NCI-H526 (cell line): ENCODE data around the gene SFTPB.
"Not testable (repeated sequence)": the region's sequence is repeated elsewhere in the genome, so short reads cannot be mapped to it uniquely, and the experiment has no call there.

Experiments used
- DNase-seq, 2 experiments: peaks; one replicate each; lab custom pipeline; 2025; lab: John Stamatoyannopoulos, UW

SFTPB gene

DNA sequence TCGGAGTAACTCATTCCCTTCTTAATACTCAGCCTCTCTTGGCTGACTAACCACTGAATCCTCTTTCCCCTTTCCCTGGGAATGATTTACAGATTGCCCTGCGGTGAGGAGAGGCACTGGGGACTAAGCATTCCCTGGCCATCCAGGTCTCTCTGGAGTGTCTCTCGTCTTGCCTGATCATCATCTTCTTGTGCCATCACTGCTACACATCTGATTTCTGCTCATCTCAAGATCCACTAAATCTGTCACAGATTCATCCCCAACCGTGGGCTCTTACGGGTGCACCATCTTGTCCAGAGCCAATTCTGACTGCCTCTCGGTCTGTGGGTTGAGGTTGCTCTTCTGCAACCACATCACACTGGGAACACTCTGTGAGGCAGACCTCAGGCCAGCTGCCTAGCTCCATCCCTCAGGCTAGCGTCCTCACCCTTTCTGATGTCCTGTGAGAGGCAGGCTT lies 12.0 kb downstream of the SFTPB start:
- DNase-seq, result no peak

DNA sequence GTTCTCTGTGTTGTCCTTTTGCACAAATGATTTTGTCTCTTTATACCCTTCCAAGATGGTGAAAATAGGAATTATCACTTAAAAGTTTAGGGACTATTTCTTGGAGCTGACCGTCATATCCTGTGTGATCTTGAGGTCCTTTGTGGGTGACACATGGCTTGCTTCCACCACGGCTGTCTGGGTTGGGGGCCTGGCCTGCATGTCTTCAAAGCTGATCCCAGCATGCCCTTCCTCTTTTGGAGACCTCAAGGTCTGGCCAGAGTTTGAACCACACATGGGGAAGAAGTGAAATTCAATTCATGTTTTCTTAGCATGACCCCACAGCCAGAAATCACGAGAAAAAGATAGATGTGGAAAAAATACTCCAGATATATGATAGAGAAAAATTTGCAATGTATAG lies 14.0 kb downstream of the SFTPB start:
- DNase-seq, result no peak

DNA sequence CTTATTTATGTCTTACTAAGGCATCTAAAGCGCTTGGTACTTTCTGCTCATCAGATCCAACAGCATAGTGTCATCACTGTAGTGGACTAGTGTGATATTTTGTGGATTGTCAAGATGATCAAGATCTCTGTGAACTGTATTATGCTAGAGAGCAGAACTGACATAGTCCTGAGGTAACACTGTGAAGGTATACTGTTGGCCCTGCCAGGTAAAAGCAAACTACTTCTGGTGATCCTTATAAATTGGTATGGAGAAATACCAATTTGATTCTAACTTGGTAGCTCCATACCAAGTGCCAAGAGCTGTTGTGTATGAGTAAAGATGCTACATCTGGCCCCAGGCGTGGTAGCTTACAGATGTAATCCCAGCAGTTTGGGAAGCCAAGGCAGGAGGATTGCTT lies 15.9 kb downstream of the SFTPB start:
- DNase-seq, result no peak

DNA sequence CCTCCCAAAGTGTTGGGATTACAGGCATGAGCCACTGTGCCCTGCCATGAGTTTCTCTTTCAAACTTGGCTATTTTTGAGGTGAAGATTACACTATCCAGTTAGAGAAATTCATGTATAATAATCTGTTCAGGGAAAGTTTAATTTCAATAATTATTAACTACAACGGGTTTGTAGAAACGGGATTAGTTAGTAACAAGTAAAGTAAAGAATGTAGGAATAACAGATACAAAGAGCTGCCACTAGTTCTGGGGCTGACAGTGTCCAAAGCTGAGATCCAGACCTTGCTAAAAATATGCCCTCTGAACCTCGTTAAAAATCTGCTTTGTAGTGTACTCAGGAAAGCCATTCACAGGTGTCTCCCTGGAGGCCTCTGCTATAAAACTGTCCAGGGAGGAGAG lies 16.9 kb downstream of the SFTPB start:
- DNase-seq, result no peak

DNA sequence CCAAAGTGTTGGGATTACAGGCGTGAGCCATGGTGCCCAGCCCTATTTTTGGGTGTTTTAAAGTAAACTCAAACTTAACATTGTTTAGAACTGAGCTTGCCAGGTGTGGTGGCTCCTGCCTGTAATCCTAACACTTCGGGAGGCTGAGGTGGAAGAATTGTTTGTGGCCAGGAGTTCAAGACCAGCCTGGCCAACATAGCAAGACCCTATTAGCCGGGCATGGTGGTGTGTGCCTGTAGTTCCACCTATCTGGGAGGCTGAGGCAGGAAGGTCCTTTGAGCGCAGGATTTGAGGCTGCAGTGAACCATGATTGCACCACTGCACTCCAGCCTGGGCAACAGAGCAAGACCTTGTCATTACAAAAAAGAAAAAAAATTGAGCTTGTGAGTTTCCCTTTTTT lies 17.5 kb downstream of the SFTPB start:
- no peak for DNase-seq

DNA sequence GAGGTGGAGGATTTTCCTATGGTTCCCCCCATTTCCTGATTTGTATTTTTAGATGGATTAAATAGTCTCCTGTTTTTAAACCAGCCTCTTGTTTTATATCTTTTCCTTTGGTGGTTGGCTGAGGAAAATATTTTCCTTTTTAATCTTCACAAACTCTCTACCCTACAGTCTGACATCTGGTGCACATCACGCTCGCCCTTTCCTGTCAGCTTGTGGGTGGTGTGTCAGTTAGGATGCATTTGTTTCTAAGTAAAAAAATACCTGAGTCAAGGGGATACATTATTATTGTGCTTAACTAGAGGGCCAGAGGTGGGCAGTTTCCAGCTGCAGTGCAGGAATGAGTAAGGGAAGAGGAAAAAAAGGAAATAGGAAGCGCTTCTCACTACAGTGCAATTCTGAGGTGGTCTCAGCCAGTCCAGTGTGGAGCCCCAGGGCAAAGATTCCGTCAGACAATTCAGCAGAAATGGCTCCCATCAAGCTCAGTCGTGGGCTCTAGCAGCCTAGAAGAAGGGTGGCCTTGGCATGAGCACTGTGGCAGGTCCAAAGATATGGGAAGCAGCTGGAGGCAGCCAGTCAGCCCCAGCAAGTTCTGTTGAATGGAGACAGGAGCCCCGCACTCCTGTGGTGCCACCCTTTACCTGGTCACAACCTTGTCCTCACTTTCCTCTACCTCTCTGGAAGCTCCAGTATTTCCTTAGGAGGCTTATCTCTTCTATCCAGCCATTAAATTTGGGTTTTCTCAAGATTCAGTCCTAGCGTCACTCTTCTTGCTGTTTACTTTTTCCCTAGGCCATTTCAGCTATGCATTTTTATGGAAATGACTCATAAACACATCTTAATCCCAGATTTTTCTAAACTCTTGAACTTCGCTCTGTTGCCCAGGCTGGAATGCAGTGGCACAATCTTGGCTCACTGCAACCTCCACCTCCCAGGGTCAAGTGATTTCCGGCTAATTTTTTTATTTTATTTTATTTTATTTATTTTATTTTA lies 18.5 kb downstream of the SFTPB start:
- DNase-seq, result no peak

DNA sequence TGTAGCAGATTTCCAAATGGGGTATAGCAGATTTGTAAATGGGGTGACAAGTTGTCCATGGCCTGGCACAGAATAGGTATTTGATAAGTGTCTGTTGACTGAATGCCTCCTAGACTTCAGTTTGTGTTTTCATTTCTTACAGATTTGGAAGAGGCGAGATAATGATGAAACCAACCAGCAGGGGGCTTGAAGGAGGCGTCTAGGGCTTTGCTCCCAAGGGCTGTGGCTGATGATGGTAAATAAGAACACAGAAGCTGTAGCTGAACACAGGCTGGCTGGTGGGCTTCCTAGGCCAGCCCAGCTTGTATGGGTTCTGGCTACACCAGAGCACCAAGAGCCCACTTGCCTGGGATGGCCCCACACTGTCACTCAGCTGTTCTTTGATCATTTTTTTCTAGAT lies 19.4 kb downstream of the SFTPB start:
- DNase-seq, result peak in 1 of 2 experiments; percentile 27

DNA sequence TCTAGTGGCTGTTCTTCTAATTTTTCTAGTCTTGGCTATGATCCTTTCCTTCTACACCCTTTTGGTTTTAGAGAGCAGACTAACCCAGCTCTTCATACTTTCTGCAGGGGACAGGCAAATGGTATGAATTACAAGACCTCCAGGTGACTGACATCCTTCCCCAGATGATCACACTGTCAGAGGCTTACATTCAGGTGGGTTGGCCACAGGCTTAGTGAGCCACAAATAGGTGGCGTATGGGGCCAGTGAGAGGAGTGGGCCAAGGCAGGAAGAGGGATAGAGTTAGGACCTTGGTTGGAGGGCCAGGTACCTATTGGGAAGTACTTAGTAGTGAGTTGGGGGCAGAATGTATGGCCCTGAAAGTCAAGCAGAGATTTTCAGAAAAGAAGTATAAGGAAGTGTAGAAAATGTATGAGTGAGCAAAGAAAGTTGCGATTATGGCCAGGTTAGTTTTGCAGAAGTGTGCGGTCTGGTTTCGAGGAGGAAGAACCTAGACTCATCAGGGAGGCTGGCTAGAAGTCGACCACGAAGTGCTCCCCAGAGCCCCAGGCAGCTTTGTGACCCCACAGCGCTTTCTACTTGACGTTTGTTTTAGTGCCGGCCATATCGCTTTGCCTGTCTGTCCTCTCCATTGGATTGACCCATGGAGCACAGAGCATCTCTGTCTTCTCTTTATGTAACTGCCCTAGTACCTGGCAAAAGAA lies 20.0 kb downstream of the SFTPB start:
- DNase-seq, result no peak

DNA sequence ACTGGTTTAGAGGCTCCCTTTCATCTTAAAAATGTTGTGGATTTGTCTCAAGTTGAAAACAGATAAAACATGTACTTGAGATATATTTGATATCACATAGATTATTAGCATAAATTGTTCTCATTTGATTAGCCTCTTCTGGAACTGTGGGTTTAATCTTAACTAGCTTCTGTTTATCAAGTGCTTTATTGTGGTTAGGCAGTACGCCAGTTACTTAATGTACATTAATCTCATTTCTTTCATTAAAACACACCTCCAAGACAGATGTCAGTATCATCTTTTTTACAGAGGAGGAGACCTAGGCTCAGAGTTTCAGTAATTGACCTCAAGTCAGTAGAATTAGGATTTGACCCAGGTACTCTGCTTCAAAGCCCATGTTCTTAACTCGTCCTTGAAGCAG lies 21.8 kb downstream of the SFTPB start:
- no peak for DNase-seq

DNA sequence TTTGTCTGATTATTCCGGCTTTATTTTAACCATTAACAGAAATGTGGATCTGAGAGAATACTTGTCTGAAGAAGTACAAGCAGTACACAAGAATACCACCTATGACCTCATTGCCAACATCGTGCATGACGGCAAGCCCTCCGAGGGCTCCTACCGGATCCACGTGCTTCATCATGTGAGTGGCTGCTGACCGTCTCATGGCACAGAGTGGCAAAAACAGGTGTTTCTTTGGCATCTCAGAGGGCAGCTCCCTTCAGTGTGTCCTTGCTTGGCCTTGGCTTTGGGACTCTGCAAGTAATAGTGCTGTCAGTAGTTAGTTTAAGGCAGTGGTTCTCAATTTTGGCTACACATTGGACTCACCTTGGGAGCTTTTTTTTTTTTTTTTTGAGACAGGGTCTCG lies 23.1 kb downstream of the SFTPB start:
- DNase-seq, result no peak

DNA sequence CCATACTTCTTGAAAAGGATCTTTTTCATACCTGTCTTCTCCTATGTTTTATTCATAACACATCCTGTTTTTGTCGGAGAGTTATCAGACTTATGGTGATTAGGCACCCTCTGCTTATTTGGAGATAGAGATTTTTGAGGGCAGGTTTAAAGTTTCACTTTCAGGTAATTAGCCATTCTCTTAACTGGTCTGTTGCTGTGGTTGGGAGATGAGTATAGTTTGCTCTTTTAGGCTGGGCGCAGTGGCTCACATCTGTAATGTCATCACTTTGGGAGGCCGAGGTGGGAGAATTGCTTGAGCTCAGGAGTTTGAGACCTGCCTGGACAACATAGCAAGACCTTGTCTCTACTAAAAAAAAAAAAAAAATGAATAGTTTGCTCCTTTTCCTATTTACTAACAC lies 25.3 kb downstream of the SFTPB start:
- no peak for DNase-seq

DNA sequence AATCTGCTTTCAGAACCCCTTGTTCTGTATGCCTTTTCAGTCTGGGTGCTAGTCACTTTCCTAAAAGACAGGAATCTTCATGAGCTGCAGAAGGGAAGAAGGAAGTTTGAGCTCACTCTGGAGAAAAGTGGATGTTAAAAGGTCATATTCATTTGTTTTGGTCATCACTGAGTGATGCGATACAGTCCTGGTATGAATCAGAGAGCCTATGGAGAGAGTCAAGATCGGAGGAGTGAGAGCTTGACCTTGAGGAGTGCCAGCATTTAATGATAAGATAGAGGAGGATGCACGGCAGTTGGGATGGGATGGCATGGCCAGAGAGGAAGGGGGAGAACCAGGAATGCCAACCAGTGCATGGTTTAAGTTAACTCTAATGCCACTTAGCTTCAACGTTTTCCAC lies 32.4 kb downstream of the SFTPB start:
- DNase-seq, result no peak

DNA sequence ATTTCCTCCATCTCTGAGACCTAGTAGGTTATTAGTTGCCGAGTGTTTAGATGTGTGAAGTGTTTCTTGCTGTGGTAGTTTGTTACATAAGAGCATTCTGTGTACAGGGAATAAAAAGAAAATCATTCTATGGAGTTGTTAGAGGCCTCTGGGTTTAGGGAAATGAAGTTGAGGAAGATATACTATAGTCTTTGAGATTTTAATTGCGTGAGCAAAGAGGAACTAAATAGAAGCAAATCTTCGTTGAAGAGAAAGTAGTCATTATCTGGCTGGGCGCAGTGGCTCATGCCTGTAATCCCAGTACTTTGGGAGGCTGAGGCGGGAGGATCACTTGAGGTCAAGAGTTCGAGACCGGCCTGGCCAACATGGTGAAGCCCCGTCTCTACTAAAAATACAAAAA lies 33.0 kb downstream of the SFTPB start:
- DNase-seq, result no peak

DNA sequence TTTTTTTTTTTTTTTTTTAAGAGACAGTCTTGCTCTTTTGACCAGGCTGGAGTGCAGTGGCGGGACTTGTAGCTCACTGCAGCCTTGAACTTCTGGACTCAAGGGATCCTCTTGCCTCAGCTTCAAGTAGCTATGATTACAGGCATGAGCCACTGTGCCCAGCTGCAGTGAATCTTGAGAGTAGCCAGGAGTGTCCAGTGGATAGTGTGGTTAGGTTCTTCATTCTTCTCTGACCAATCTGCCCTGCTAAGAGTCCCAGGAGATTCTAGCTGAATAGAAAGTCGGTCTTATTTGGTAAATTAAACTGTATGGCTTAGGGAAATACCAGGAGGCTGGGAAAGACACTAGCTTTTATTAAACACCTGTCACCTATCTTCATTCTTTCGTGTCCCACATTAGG lies 36.7 kb downstream of the SFTPB start:
- no peak for DNase-seq

DNA sequence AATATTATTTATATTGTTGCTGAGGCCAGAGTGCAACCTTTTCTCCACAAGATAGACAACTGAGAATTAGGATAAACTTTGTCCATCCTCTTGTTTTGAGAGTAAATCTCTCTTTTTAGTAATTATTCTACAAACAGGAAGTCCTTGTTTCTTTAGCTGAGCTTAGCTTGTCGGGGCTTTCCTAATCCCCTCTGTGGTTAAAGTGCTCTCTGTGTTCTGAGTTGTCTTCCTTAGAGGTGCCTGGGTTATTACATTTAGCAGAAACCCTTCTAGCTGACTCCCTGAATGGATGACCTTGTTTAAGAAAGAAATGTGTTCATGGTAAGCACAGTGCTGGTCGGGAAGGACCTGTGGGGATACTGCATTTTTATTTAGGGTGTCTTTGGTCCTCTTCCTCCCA lies 39.3 kb downstream of the SFTPB start:
- no peak for DNase-seq

DNA sequence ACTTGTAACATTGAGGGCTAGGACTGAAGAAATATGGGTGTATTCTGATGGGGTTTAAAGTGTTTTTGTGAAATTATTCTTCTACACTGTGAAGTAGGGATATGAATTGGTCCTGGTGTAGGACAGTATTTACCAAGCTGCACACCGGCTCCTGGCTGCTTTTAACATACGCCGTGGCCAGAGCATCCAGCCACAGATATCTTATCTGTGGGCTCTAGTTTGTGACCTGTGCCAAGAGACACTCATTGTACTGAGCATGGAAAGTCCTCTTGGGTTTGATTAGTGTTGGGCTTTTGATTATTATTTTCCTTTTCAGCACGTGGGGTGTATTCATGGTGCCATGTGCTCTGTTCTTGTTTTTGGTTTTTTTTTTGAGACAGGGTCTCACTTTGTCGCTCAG lies 44.0 kb downstream of the SFTPB start:
- DNase-seq, result no peak

DNA sequence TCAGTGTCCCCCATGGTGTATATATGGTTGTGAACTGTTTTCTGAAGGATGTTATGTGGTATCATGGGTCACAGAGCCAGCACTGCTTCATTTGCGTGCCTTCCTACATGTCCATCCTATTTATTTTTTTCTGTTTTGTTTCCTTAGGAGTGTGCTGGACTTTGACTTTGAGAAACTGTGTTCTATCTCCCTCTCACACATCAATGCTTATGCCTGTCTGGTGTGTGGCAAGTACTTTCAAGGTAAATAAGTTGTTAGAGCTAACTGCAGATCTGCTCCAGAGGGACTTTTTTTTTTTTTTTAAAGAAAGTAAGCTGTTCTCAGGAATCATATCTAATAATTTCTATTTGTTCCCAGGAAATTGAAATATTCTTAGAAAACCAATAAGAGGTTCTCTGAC lies 46.7 kb downstream of the SFTPB start:
- DNase-seq, result no peak

DNA sequence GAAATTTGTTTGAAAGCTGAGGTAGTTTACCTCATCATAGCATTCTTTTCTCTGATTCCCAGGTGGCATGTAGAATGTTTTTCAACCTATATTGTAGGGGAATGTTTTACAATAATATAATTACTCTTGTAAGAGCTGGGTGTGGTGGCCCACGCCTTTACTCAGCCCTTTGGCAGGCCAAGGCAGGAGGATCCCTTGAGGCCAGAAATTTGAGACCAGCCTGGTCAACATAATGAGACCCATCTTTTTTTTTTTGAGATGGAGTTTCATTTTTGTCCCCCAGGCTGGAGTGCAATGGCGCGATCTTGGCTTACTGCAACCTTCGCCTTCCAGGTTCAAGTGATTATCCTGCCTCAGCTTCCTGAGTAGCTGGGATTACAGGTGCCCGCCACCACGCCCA lies 48.4 kb downstream of the SFTPB start:
- no peak for DNase-seq

DNA sequence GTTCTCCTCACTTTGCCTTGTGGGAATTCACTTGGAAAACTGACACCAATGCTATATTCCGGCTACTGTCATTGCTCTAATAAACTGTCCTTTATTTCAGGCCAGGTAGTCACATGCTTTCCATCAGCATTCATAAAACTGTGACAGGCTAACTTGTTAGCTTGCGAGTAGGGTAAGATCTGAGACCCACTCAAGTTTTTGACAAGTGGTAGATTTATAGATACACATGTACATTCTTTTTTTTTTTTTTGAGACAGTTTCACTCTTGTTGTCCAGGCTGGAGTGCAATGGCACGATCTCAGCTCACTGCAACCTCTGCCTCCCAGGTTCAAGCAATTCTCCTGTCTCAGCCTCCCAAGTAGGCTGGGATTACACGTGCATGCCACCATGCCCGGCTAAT lies 50.3 kb downstream of the SFTPB start:
- DNase-seq, result not testable (repeated sequence)

DNA sequence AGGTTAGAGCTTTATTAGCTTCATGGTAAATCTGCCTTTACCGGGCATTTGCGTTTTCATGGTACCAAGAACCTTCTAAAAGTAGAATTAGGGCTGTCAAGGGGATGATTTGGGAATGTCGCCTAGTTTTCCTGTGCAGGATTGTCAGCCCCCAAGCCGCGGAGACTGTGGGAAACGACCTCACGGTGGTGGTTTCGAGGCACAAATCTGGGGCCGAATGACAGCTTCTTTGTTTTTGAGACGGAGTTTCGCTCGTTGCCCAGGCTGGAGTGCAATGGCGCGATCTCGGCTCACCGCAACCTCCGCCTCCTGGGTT lies 52.6 kb downstream of the SFTPB start:
- no peak for DNase-seq

DNA sequence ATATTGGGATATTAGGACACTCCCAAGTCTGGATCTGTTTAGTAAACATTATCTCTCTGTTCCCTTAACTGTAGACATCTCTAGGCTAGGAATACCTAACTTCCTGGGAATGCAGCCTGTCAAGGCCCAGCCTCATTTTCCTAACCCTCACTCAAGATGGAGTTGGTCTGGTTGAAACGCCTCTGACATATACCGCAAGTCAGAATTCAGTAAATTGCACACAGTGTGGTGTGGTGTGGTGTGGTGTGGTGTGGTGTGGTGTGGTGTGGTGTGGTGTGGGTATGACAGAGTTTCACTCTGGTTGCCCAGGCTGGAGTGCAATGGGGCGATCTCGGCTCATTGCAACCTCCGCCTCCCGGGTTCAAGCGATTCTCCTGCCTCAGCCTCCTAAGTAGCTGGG lies 53.2 kb downstream of the SFTPB start:
- not testable (repeated sequence) for DNase-seq

DNA sequence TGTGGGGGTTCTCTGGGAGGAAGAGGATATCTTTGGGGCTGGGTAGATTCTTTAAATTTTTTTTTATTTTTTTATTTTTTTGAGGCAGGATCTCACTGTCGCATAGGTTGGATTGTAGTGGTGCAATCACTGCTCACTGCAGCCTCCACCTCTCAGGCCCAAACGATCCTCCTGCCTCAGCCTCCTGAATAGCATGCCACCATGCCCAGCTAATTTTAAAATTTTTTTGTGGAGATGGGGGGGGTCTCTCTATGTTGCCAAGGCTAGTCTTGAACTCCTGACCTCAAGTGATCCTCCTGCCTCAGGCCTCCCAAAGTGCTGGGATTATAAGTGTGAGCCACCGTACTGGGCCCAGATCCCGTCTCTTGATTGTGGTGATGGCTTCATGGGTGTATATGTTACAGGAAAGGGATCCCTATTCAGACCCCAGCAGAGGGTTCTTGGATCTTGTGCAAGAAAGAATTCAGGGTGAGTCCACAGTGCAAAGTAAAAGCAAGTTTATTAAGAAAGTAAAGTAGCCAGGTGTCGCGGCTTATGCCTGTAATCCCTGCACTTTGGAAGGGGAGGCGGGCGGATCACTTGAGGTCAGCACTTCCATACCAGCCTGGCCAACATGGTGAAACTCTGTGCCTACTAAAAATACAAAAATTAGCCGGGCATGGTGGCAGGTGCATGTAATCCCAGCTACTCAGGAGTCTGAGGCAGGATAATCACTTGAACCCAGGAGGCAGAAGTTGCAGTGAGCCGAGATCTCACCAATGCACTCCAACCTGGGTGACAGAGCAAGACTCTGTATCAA lies 54.1 kb downstream of the SFTPB start:
- DNase-seq, result no peak
